Calu3 (cell line): ENCODE measurements around the gene ZC3H18. TPM values are rescaled to one million over a fixed set of nuclear protein-coding genes. Genes with fewer than 3 reads are reported as not detected.
A peak's percentile ranks its signal among the peaks of the same experiment; 100 is the strongest.

Experiments used
- BruUV-seq: library from RNA; stranded (reverse); fragments of 400-500 nt; replicated peaks from 2 replicates; lab custom pipeline; 2021; lab: Mats Ljungman, UMichigan
- CTCF ChIA-PET: fragments of 300-600 bp; sonication (Branson Sonifier 250); formaldehyde crosslinking; loops from one replicate; lab custom pipeline; 2022; ENCODE audit warnings: antibody characterized with exemption; lab: Charles Lee
- DNase-seq: peaks from one replicate; pipeline ENCODE4 v3.0.0; 2022
- H3K27ac Mint-ChIP-seq: one replicate; pipeline ENCODE4 v1.8.0; 2022; ENCODE audit warnings: mixed read lengths; ENCODE audit not compliant: unreplicated experiment
- H3K27me3 Mint-ChIP-seq: one replicate; pipeline ENCODE4 v1.8.0; 2022; ENCODE audit warnings: mixed read lengths; ENCODE audit not compliant: unreplicated experiment
- H3K36me3 Mint-ChIP-seq: one replicate; pipeline ENCODE4 v1.8.0; 2022; ENCODE audit warnings: mild to moderate bottlenecking, moderate library complexity, mixed read lengths; ENCODE audit not compliant: insufficient read depth, unreplicated experiment
- H3K4me1 Mint-ChIP-seq: one replicate; pipeline ENCODE4 v1.8.0; 2022; ENCODE audit warnings: mild to moderate bottlenecking, low read depth, mixed read lengths; ENCODE audit not compliant: unreplicated experiment
- H3K4me3 Mint-ChIP-seq: one replicate; pipeline ENCODE4 v1.8.0; 2022; ENCODE audit warnings: mild to moderate bottlenecking, low read depth, moderate library complexity, mixed read lengths; ENCODE audit not compliant: unreplicated experiment
- H3K9me3 Mint-ChIP-seq: one replicate; pipeline ENCODE4 v1.8.0; 2022; ENCODE audit warnings: low read depth, mixed read lengths; ENCODE audit not compliant: unreplicated experiment
- intact Hi-C: fragments of 100-400 bp; cut with micrococcal nuclease; formaldehyde crosslinking; loops from one replicate; pipeline ENCODE4 v1.10.0; 2022; ENCODE audit not compliant: unreplicated experiment
- total RNA-seq: library from RNA; stranded (reverse); gene quantifications from 2 replicates; pipeline ENCODE4 v1.2.3, GENCODE V29; 2022
- TF ChIP-seq, protein P1 (sequence below): fragments of 200-600 bp; IDR thresholded peaks from one replicate; pipeline ENCODE4 v1.8.0; 2022; ENCODE audit warnings: antibody characterized with exemption; ENCODE audit not compliant: unreplicated experiment

Gene ZC3H18
- total RNA-seq, 1 experiment from 2014 or later: 85.7 TPM

GRCh38 chr16:88526008-88526905 is 43.9 kb upstream of the ZC3H18 start:
- CTCF ChIA-PET: interaction anchor here (0.7 kb wide), 1 partner anchor 27 kb away, joined by 13 read pairs; no protein-coding TSS in a partner anchor
- TF ChIP-seq, protein P1, sequence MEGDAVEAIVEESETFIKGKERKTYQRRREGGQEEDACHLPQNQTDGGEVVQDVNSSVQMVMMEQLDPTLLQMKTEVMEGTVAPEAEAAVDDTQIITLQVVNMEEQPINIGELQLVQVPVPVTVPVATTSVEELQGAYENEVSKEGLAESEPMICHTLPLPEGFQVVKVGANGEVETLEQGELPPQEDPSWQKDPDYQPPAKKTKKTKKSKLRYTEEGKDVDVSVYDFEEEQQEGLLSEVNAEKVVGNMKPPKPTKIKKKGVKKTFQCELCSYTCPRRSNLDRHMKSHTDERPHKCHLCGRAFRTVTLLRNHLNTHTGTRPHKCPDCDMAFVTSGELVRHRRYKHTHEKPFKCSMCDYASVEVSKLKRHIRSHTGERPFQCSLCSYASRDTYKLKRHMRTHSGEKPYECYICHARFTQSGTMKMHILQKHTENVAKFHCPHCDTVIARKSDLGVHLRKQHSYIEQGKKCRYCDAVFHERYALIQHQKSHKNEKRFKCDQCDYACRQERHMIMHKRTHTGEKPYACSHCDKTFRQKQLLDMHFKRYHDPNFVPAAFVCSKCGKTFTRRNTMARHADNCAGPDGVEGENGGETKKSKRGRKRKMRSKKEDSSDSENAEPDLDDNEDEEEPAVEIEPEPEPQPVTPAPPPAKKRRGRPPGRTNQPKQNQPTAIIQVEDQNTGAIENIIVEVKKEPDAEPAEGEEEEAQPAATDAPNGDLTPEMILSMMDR: no peak
- H3K4me3 Mint-ChIP-seq: no peak overlapping the region
- no peaks in the 10 kb centered on the region for H3K9me3 Mint-ChIP-seq
- no peaks in the 10 kb centered on the region for H3K27me3 Mint-ChIP-seq
- no peak for DNase-seq
- no TSS peak for BruUV-seq
- intact Hi-C loops: no loop called here
- H3K4me1 Mint-ChIP-seq: no peaks in the 10 kb centered on the region
- H3K27ac Mint-ChIP-seq: no peak overlapping the region
- H3K36me3 Mint-ChIP-seq: no peaks in the 10 kb centered on the region

DNA sequence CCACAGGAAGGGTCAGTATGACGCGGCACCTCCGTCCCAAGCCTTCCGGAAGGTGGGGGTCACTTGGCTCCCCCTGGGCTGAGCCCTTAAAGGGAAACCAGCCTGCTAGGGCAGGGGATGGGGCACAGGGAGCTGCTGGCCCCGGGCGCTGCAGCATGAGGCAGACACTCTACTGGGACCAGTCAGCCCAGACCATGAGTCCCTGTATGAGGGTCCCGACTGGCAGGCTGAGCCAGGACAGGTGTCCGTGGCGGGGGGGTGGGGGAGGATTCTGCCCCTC is 43.4 kb upstream of the ZC3H18 start:
- TF ChIP-seq, protein P1: no peak
- CTCF ChIA-PET: interaction anchor here (0.7 kb wide), 1 partner anchor 28 kb away, joined by 13 read pairs; no protein-coding TSS in a partner anchor
- no peak overlapping the region for H3K27ac Mint-ChIP-seq
- H3K9me3 Mint-ChIP-seq: no peaks in the 10 kb centered on the region
- no peak for DNase-seq
- H3K36me3 Mint-ChIP-seq: no peaks in the 10 kb centered on the region
- no peaks in the 10 kb centered on the region for H3K4me1 Mint-ChIP-seq
- H3K4me3 Mint-ChIP-seq: no peak overlapping the region
- intact Hi-C loops: loop anchor here (1.0 kb wide), 1 partner anchor 84 kb away; no protein-coding TSS in a partner anchor
- no peaks in the 10 kb centered on the region for H3K27me3 Mint-ChIP-seq
- no TSS peak for BruUV-seq

DNA sequence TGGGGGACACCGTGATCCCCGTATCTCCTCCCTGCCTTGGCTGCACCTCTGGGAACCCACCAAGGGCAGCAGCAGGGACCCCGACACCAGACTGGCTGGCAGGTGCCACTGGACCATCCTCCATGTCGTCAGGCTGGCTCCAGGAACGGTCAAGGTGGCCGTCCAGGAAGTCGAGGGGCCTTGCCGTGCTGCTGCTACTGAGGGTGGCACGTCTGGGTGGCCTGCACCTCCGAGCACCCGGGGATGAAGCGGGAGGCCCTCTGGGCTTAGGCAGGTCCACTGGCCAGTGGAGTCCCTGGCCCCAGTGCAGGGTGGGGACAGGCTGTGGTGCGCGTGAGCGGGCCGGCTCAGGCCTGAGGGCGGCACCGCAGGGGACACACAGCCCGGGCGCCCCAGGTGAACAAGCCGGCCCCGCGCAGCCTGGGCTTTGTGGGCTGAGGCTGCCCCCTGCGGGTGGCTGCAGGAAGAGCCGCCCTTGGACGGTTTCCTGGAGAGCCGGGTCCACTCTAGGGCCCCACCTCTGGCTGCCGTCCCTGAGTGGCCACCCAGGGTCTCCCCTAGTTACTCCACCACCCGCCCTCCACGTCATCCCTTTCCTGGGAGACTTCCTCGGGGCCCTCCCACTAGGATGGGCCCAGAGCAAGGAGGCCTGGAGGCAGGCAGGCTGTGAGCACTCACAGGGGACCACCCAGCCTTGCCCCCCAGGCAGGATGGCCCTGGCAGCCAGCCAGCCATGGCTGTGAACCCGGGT is 42.8 kb upstream of the ZC3H18 start:
- TF ChIP-seq, protein P1: peak; percentile 98
- H3K9me3 Mint-ChIP-seq: no peaks in the 10 kb centered on the region
- BruUV-seq: no TSS peak

DNA sequence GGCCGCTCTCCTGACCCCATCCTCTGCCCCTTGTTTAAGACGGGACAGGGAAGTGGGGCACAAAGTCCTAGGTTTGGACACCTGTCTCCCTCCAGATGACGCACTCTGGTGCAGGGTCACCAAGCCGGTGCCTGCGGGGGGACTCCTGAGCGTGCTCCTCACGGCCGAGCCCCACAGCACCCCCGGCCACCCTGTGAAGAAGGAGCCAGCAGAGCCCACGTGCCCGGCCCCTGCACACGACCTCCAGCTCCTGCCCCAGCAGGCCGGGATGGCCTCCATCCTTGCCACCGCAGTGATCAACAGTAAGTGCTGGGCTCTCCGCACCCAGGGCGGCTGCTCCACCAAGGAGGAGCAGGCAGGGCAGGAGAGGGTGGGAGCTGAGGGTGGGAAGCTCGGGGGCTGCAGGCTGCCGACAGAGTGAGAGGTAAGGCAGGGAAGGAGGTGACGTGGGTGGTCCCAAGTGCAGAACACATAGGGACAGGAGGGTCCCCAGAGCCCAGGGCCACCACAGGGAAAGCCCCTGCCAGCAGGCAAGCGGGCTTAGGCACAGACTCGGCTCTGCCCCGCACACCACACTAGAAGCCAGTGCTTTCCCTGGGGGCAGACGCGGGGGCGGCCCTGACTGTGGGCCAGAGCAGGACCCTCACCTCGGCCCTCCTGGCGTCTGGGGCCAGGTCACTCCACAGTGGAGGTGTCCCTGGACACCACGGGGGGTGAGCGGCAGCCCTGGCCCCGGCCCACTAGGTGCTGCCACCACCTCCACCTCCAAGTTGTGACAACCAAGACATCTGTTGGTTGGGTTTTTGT is 42.1 kb upstream of the ZC3H18 start:
- intact Hi-C loops: loop anchor here (1.0 kb wide), 1 partner anchor 85 kb away; no protein-coding TSS in a partner anchor
- no peaks in the 10 kb centered on the region for H3K4me1 Mint-ChIP-seq
- no peak for DNase-seq
- CTCF ChIA-PET: no interaction called here
- TF ChIP-seq, protein P1: no peak
- BruUV-seq: no TSS peak
- H3K4me3 Mint-ChIP-seq: no peak overlapping the region
- H3K27ac Mint-ChIP-seq: no peak overlapping the region
- no peaks in the 10 kb centered on the region for H3K36me3 Mint-ChIP-seq
- H3K9me3 Mint-ChIP-seq: no peaks in the 10 kb centered on the region
- H3K27me3 Mint-ChIP-seq: no peaks in the 10 kb centered on the region

More for the DNA sequence above, 42.8 kb upstream of the ZC3H18 start:
- intact Hi-C loops: loop anchor here (1.0 kb wide), 1 partner anchor 84 kb away; no protein-coding TSS in a partner anchor
- CTCF ChIA-PET: interaction anchor here (0.7 kb wide), 1 partner anchor 28 kb away, joined by 13 read pairs; no protein-coding TSS in a partner anchor
- no peak overlapping the region for H3K4me3 Mint-ChIP-seq
- DNase-seq: peak; percentile 88
- no peaks in the 10 kb centered on the region for H3K4me1 Mint-ChIP-seq
- no peaks in the 10 kb centered on the region for H3K36me3 Mint-ChIP-seq
- no peak overlapping the region for H3K27ac Mint-ChIP-seq
- H3K27me3 Mint-ChIP-seq: no peaks in the 10 kb centered on the region
